PC-3 (cell line): ENCODE results near the gene TOM1L2. TPM values are rescaled to one million over a fixed set of nuclear protein-coding genes. Genes with fewer than 3 reads are reported as not detected.

Experiments
- ATAC-seq: fragments of 200-7000 bp; cut with Tn5 transposase; 2 replicates; pipeline ENCODE4 v1.9.1; 2020; ENCODE audit warnings: mild to moderate bottlenecking, moderate library complexity
- BruUV-seq: library from RNA; stranded (reverse); fragments of 400-500 nt; replicated peaks from 2 replicates; lab custom pipeline; 2021; lab: Mats Ljungman, UMichigan
- CTCF ChIA-PET: fragments of 300-600 bp; sonication (Branson Sonifier 250); formaldehyde crosslinking; loops from one replicate; lab custom pipeline; 2022; ENCODE audit warnings: antibody characterized with exemption; lab: Charles Lee
- POLR2A ChIA-PET: fragments of 300-600 bp; sonication (Branson Sonifier 250); formaldehyde crosslinking; loops from one replicate; lab custom pipeline; 2022; ENCODE audit warnings: antibody characterized with exemption; ENCODE audit not compliant: unreplicated experiment; lab: Charles Lee
- DNase-seq: peaks from one replicate; pipeline ENCODE4 v3.0.0-alpha.2; 2015
- H2AFZ ChIP-seq: fragments of 300-600 bp; sonication (generic); 2 replicates; pipeline ENCODE4 v1.6.0; 2016; ENCODE audit warnings: antibody characterized with exemption, low read length
- H3F3A ChIP-seq: fragments of 300-600 bp; sonication (generic); one replicate; pipeline ENCODE4 v1.6.0; 2017; ENCODE audit warnings: antibody characterized with exemption, low read length, control low read depth, mild to moderate bottlenecking; ENCODE audit not compliant: unreplicated experiment
- H3K27ac ChIP-seq: fragments of 300-600 bp; sonication (generic); 2 replicates; pipeline ENCODE4 v1.5.1; 2016; ENCODE audit warnings: mild to moderate bottlenecking, low read length
- H3K27me3 ChIP-seq: fragments of 300-600 bp; sonication (generic); 2 replicates; pipeline ENCODE4 v1.6.1; 2016; ENCODE audit warnings: low read length, mixed read lengths
- H3K36me3 ChIP-seq: fragments of 300-600 bp; sonication (generic); 2 replicates; pipeline ENCODE4 v1.6.1; 2016; ENCODE audit warnings: low read depth, mixed run types, low read length, mixed read lengths
- H3K4me1 ChIP-seq: fragments of 300-600 bp; sonication (generic); 2 replicates; pipeline ENCODE4 v1.5.1; 2016; ENCODE audit warnings: low read length; ENCODE audit not compliant: insufficient read depth
- H3K4me2 ChIP-seq: fragments of 300-600 bp; sonication (generic); 2 replicates; pipeline ENCODE4 v1.6.0; 2016; ENCODE audit warnings: low read length
- H3K4me3 ChIP-seq: fragments of 300-600 bp; sonication (generic); 2 replicates; pipeline ENCODE4 v1.5.1; 2016; ENCODE audit warnings: mild to moderate bottlenecking, low read length, mixed read lengths
- H3K79me2 ChIP-seq: fragments of 300-600 bp; sonication (generic); 2 replicates; pipeline ENCODE4 v1.6.1; 2017; ENCODE audit warnings: low read length, mixed read lengths
- H3K9ac ChIP-seq: fragments of 300-600 bp; sonication (generic); 2 replicates; pipeline ENCODE4 v1.6.0; 2016; ENCODE audit warnings: mild to moderate bottlenecking, low read length
- H3K9me2 ChIP-seq: fragments of 300-600 bp; sonication (generic); replicated peaks from 2 replicates; pipeline ENCODE4 v1.6.1; 2016; ENCODE audit warnings: mixed run types, low read length, mixed read lengths
- H3K9me3 ChIP-seq: fragments of 300-600 bp; sonication (generic); 2 replicates; pipeline ENCODE4 v1.6.1; 2016; ENCODE audit warnings: low read length, mixed read lengths
- H4K20me1 ChIP-seq: fragments of 300-600 bp; sonication (generic); 2 replicates; pipeline ENCODE4 v1.6.1; 2016; ENCODE audit warnings: low read length, mixed read lengths
- EZH2 ChIP-seq: fragments of 300-600 bp; sonication (generic); IDR thresholded peaks from one replicate; pipeline ENCODE4 v1.6.1; 2017; ENCODE audit warnings: antibody characterized with exemption, mild to moderate bottlenecking, low read length; ENCODE audit not compliant: unreplicated experiment
- EZH2phosphoT487 ChIP-seq: fragments of 300-600 bp; sonication (generic); IDR thresholded peaks from 2 replicates; pipeline ENCODE4 v1.6.1; 2018; ENCODE audit warnings: mild to moderate bottlenecking, antibody characterized with exemption, low read length, borderline replicate concordance
- intact Hi-C: fragments of 100-400 bp; cut with micrococcal nuclease; formaldehyde crosslinking; loops from 2 replicates; pipeline ENCODE4 v1.9.0; 2023
- total RNA-seq: library from RNA; depleted of rRNA; stranded (reverse); fragments of >200 nt; gene quantifications from 2 replicates; pipeline ENCODE4 v1.2.3, GENCODE V29; 2014
- TF ChIP-seq, protein P1 (sequence below): fragments of 300-600 bp; sonication (generic); conservative IDR thresholded peaks from 2 replicates; pipeline ENCODE4 v1.5.1; 2017; ENCODE audit warnings: antibody characterized with exemption, low read depth, mild to moderate bottlenecking, low read length

TOM1L2 gene
- total RNA-seq, 1 experiment from 2014 or later: 53.3 TPM

DNA sequence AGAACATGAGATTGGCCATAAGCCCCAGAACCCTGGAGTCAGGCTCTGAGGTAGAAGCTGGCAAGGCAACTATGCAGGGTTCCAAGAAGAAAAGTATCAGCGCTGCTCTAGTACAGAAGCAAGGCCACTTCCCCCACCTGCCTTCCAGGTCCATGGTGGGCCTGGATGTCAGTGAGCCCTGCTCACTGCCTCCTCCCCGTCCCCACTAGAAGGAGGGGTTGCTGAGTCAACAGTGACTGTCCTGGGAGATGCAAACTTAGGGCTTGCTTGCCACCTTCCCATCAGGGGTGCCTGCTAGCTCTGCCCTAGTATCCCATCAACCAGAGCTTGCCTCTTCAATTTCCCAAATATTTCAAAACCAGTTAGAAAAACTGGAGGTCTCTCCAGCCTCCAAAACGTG is 105.8 kb downstream of the TOM1L2 start:
- Histone ChIP-seq H3K27me3 (no peaks in the 10 kb centered on the region), H3K9me2 (no peaks in the 10 kb centered on the region), H2AFZ (no peak overlapping the region), H3K79me2 (no peaks in the 10 kb centered on the region), H3K4me1 (no peaks in the 10 kb centered on the region), H3K9ac (no peak overlapping the region), H3F3A (no peaks in the 10 kb centered on the region), H4K20me1 (no peaks in the 10 kb centered on the region), H3K27ac (no peak overlapping the region), H3K36me3 (peaks cover 25% of the 10 kb centered on the region), H3K9me3 (no peaks in the 10 kb centered on the region), H3K4me3 (no peak overlapping the region), H3K4me2 (no peak overlapping the region)
- DNase-seq (no peak), ATAC-seq (no peak)
- TF ChIP-seq, protein P1, sequence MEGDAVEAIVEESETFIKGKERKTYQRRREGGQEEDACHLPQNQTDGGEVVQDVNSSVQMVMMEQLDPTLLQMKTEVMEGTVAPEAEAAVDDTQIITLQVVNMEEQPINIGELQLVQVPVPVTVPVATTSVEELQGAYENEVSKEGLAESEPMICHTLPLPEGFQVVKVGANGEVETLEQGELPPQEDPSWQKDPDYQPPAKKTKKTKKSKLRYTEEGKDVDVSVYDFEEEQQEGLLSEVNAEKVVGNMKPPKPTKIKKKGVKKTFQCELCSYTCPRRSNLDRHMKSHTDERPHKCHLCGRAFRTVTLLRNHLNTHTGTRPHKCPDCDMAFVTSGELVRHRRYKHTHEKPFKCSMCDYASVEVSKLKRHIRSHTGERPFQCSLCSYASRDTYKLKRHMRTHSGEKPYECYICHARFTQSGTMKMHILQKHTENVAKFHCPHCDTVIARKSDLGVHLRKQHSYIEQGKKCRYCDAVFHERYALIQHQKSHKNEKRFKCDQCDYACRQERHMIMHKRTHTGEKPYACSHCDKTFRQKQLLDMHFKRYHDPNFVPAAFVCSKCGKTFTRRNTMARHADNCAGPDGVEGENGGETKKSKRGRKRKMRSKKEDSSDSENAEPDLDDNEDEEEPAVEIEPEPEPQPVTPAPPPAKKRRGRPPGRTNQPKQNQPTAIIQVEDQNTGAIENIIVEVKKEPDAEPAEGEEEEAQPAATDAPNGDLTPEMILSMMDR: no peak
- TF ChIP-seq EZH2phosphoT487: no peak
- no peak for TF ChIP-seq EZH2
- CTCF ChIA-PET: no interaction called here
- BruUV-seq: no TSS peak
- intact Hi-C loops: no loop called here
- POLR2A ChIA-PET: no interaction called here

DNA sequence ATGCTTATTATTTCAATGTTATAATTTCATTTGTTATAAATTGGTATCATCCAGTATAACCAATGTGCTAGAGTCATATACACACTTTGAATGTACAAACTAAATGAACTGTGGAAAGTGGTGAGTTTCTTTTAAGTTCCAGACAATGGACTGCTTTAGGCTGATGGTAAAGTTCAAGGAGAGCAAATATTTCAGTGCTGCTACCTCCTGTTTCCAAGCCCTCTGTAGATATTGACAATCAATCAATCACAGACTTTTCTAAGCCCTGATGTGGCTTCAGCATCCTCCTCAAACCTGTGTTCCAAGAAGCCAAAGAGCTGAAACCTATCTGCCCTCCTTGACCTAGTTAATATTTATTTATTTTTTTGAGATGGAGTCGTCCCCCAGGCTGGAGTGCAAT is 107.2 kb downstream of the TOM1L2 start:
- no peaks in the 10 kb centered on the region for H3K9me3 ChIP-seq
- no peak overlapping the region for H3K9ac ChIP-seq
- H3K4me1 ChIP-seq: no peaks in the 10 kb centered on the region
- no peaks in the 10 kb centered on the region for H3K79me2 ChIP-seq
- BruUV-seq: no TSS peak
- intact Hi-C loops: no loop called here
- H2AFZ ChIP-seq: no peak overlapping the region
- no peaks in the 10 kb centered on the region for H4K20me1 ChIP-seq
- ChIA-PET POLR2A (no interaction called here), CTCF (no interaction called here)
- H3K9me2 ChIP-seq: no peaks in the 10 kb centered on the region
- H3K27ac ChIP-seq: no peak overlapping the region
- H3K36me3 ChIP-seq: peaks cover 22% of the 10 kb centered on the region
- H3K4me3 ChIP-seq: no peak overlapping the region
- DNase-seq: no peak
- H3F3A ChIP-seq: no peaks in the 10 kb centered on the region
- no peak for ATAC-seq
- no peak for TF ChIP-seq EZH2
- TF ChIP-seq, protein P1: no peak
- TF ChIP-seq EZH2phosphoT487: no peak
- H3K27me3 ChIP-seq: no peaks in the 10 kb centered on the region
- H3K4me2 ChIP-seq: no peak overlapping the region

DNA sequence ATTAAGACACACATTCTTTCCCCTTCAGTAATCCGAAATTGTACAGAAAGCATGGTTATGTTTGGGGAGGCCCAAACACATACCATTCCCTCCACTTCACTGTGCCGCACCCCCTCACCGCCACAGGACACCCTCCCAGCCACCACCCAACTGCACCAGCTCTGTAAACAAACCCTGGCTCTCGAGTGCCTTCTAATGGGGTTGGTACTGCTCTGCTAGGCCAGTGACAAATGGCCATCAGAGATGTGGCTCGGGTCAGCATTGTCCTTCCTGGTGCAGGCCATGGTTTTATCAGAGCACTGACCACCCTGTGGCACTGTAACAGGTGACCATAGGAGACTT is 111.5 kb downstream of the TOM1L2 start:
- POLR2A ChIA-PET: no interaction called here
- CTCF ChIA-PET: no interaction called here
- BruUV-seq: no TSS peak

More for the DNA sequence above, 111.5 kb downstream of the TOM1L2 start:
- Histone ChIP-seq H3K27me3 (no peaks in the 10 kb centered on the region), H4K20me1 (no peaks in the 10 kb centered on the region), H2AFZ (no peak overlapping the region), H3F3A (no peaks in the 10 kb centered on the region), H3K9me2 (no peaks in the 10 kb centered on the region), H3K79me2 (no peaks in the 10 kb centered on the region), H3K4me1 (no peaks in the 10 kb centered on the region), H3K36me3 (peaks cover 3% of the 10 kb centered on the region), H3K27ac (no peak overlapping the region), H3K4me2 (no peak overlapping the region), H3K9me3 (no peaks in the 10 kb centered on the region), H3K4me3 (no peak overlapping the region), H3K9ac (no peak overlapping the region)
- TF ChIP-seq EZH2phosphoT487 (no peak), EZH2 (no peak)
- TF ChIP-seq, protein P1: no peak
- intact Hi-C loops: loop anchor here (2.0 to 5.0 kb wide), 2 partner anchors 48 to 178 kb away; partner anchors contain the start of gene RAI1
- ATAC-seq: peak; percentile 27; the same call in 1 of the 2 replicates
- no peak for DNase-seq
